Measurements from ENCODE around the gene CRIM1. TPM values are rescaled to one million over a fixed set of nuclear protein-coding genes. Genes with fewer than 3 reads are reported as not detected.

Gene CRIM1
- total RNA-seq, 4 donors from 2014 or later, result 140 to 429 (median 201) TPM

DNA sequence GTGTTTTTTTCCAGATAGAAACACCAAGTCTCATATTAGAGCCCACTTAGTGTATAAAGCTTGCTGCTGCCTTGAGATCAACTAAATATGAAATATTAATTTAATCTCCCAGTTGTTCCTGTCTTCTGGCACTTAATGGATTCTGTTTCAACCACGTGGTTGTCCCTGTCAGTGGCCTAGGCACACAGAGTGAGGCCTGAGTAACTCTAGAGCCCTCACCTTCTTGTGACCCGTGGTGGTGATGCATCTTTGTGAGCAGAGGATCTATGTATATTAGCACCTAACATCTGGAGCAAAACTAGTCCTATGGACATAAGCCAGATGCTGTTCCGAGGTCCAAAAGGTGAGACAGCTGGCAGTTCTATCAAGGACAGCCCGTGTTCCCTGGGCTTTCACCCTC lies 167.6 kb downstream of the CRIM1 start:
- H3K36me3 ChIP-seq, result peaks cover 43 to 78% (median 60%) of the 10 kb centered on the region in 4 donors
- WGBS, result 67% methylated on average over 4 of the region's 4 CpGs
- TF ChIP-seq POLR2AphosphoS5 (IDR thresholded peaks at IDR 0.05) (peak in 1 of 2 donors; percentile 41), POLR2A (IDR thresholded peaks at IDR 0.05; ENCODE audit: low read depth) (no peak)

GRCh38 chr2:36525245-36525644 lies 169.7 kb downstream of the CRIM1 start:
- 90% methylated on average over 5 of the region's 5 CpGs for WGBS
- no peak for DNase-seq (ENCODE audit: extremely low spot score)
- Histone ChIP-seq H3K4me3 (no peak overlapping the region), H3K27ac (replicated peaks in 1 of 4) (no peak overlapping the region), H3K4me1 (peaks cover 0 to 14% (median 4%) of the 10 kb centered on the region in 4 donors), H3K9me3 (no peaks in the 10 kb centered on the region), H3K27me3 (no peaks in the 10 kb centered on the region), H3K36me3 (peaks cover 25 to 63% (median 44%) of the 10 kb centered on the region in 4 donors)
- intact Hi-C loops (cut with DNase I), result no loop called here
- TF ChIP-seq EP300 (IDR thresholded peaks at IDR 0.05) (no peak), CTCF (IDR thresholded peaks at IDR 0.05) (no peak), POLR2AphosphoS5 (IDR thresholded peaks at IDR 0.05) (no peak), POLR2A (IDR thresholded peaks at IDR 0.05; ENCODE audit: low read depth) (no peak)

More for the DNA sequence above, 167.6 kb downstream of the CRIM1 start:
- H3K9me3 ChIP-seq, result no peaks in the 10 kb centered on the region
- no peaks in the 10 kb centered on the region for H3K27me3 ChIP-seq
- H3K4me3 ChIP-seq, result no peak overlapping the region
- H3K27ac ChIP-seq (replicated peaks in 1 of 4), result no peak overlapping the region
- intact Hi-C loops (cut with DNase I), result no loop called here
- DNase-seq (ENCODE audit: extremely low spot score), result no peak
- H3K4me1 ChIP-seq, result peaks cover 0 to 5% (median 0%) of the 10 kb centered on the region in 4 donors

GRCh38 chr2:36526226-36526625 lies 170.6 kb downstream of the CRIM1 start:
- Histone ChIP-seq H3K36me3 (peaks cover 25 to 60% (median 35%) of the 10 kb centered on the region in 4 donors), H3K27ac (replicated peaks in 1 of 4) (no peak overlapping the region), H3K9me3 (no peaks in the 10 kb centered on the region), H3K4me3 (no peak overlapping the region), H3K27me3 (no peaks in the 10 kb centered on the region), H3K4me1 (peaks cover 0 to 17% (median 4%) of the 10 kb centered on the region in 4 donors)
- DNase-seq (ENCODE audit: extremely low spot score), result no peak
- intact Hi-C loops (cut with DNase I), result no loop called here
- TF ChIP-seq POLR2A (IDR thresholded peaks at IDR 0.05; ENCODE audit: low read depth) (no peak), EP300 (IDR thresholded peaks at IDR 0.05) (no peak), POLR2AphosphoS5 (IDR thresholded peaks at IDR 0.05) (no peak), CTCF (IDR thresholded peaks at IDR 0.05) (no peak)
- 59% methylated on average over 2 of the region's 2 CpGs for WGBS

GRCh38 chr2:36528274-36528673 lies 172.7 kb downstream of the CRIM1 start:
- no peak overlapping the region for H3K27ac ChIP-seq (replicated peaks in 1 of 4)
- no peak for DNase-seq (ENCODE audit: extremely low spot score)
- no peaks in the 10 kb centered on the region for H3K27me3 ChIP-seq
- peaks cover 4 to 56% (median 29%) of the 10 kb centered on the region in 4 donors for H3K36me3 ChIP-seq
- H3K4me3 ChIP-seq, result no peak overlapping the region
- no peaks in the 10 kb centered on the region for H3K9me3 ChIP-seq
- H3K4me1 ChIP-seq, result peaks cover 0 to 17% (median 4%) of the 10 kb centered on the region in 4 donors
- TF ChIP-seq POLR2AphosphoS5 (IDR thresholded peaks at IDR 0.05) (no peak), EP300 (IDR thresholded peaks at IDR 0.05) (no peak), CTCF (IDR thresholded peaks at IDR 0.05) (no peak), POLR2A (IDR thresholded peaks at IDR 0.05; ENCODE audit: low read depth) (no peak)
- 86% methylated on average over 4 of the region's 4 CpGs for WGBS
- intact Hi-C loops (cut with DNase I), result no loop called here

GRCh38 chr2:36528766-36529392 lies 173.3 kb downstream of the CRIM1 start:
- Histone ChIP-seq H3K9me3 (no peaks in the 10 kb centered on the region), H3K4me3 (no peak overlapping the region), H3K4me1 (peaks cover 0 to 17% (median 4%) of the 10 kb centered on the region in 4 donors), H3K36me3 (peaks cover 0 to 50% (median 24%) of the 10 kb centered on the region in 4 donors), H3K27me3 (no peaks in the 10 kb centered on the region), H3K27ac (replicated peaks in 1 of 4) (no peak overlapping the region)
- DNase-seq (ENCODE audit: extremely low spot score), result no peak
- WGBS, result 93% methylated on average over 7 of the region's 7 CpGs
- TF ChIP-seq CTCF (IDR thresholded peaks at IDR 0.05) (no peak), POLR2A (IDR thresholded peaks at IDR 0.05; ENCODE audit: low read depth) (no peak), EP300 (IDR thresholded peaks at IDR 0.05) (no peak), POLR2AphosphoS5 (IDR thresholded peaks at IDR 0.05) (no peak)
- intact Hi-C loops (cut with DNase I), result no loop called here
